Smooth muscle cell (in vitro differentiated cells): Measurements from ENCODE around the gene PGF. TPM values are rescaled to one million over a fixed set of nuclear protein-coding genes. Genes with fewer than 3 reads are reported as not detected.

Source experiments
- DNase-seq: peaks from one replicate; lab custom pipeline; 2025; ENCODE audit not compliant: unreplicated experiment; lab: John Stamatoyannopoulos, UW
- H2AFZ ChIP-seq: fragments of 200-600 bp; sonication (generic); 2 replicates; pipeline ENCODE4 v1.6.0; 2016; ENCODE audit warnings: antibody characterized with exemption, low read depth, mild to moderate bottlenecking
- H3F3A ChIP-seq: fragments of 200-600 bp; sonication (generic); 2 replicates; pipeline ENCODE4 v1.6.0; 2017; ENCODE audit warnings: antibody characterized with exemption, low read depth
- H3K27ac ChIP-seq: fragments of 200-600 bp; sonication (generic); 2 replicates; pipeline ENCODE4 v1.5.1; 2016; ENCODE audit warnings: low read depth, mild to moderate bottlenecking
- H3K27me3 ChIP-seq: fragments of 200-600 bp; sonication (generic); 2 replicates; pipeline ENCODE4 v1.6.1; 2016; ENCODE audit warnings: low read depth, mild to moderate bottlenecking
- H3K36me3 ChIP-seq: fragments of 200-600 bp; sonication (generic); 2 replicates; pipeline ENCODE4 v1.5.1; 2016; ENCODE audit warnings: low read depth
- H3K4me1 ChIP-seq: fragments of 200-600 bp; sonication (generic); 2 replicates; pipeline ENCODE4 v1.5.1; 2016; ENCODE audit warnings: low read depth
- H3K4me2 ChIP-seq: fragments of 200-600 bp; sonication (generic); 2 replicates; pipeline ENCODE4 v1.6.0; 2016; ENCODE audit warnings: mild to moderate bottlenecking
- H3K4me3 ChIP-seq: fragments of 200-600 bp; sonication (generic); 2 replicates; pipeline ENCODE4 v1.5.1; 2016; ENCODE audit warnings: mild to moderate bottlenecking
- H3K79me2 ChIP-seq: fragments of 200-600 bp; sonication (generic); 2 replicates; pipeline ENCODE4 v1.6.0; 2016; ENCODE audit warnings: low read depth, mild to moderate bottlenecking
- H3K9ac ChIP-seq: fragments of 200-600 bp; sonication (generic); 2 replicates; pipeline ENCODE4 v1.6.0; 2016; ENCODE audit warnings: low read depth
- H3K9me3 ChIP-seq: fragments of 200-600 bp; sonication (generic); replicated peaks from 2 replicates; pipeline ENCODE4 v1.5.1; 2016; ENCODE audit warnings: low read depth
- H4K20me1 ChIP-seq: fragments of 200-600 bp; sonication (generic); 2 replicates; pipeline ENCODE4 v1.6.0; 2016; ENCODE audit warnings: low read depth
- WGBS: methylation state at CpG from one replicate; pipeline ENCODE4 v1.1.7; 2016; ENCODE audit warnings: low lambda C conversion rate; 5-methylcytosine and 5-hydroxymethylcytosine counted together
- polyA plus RNA-seq: library from polyadenylated mRNA; unstranded; fragments of >200 nt; fragmentation: Nextera tagmentation; extraction: Ambion mirVana; gene quantifications from 2 replicates; pipeline ENCODE4 v1.2.1, GENCODE V29; 2016
- total RNA-seq: library from RNA; depleted of rRNA; stranded (reverse); fragments of >200 nt; gene quantifications from 2 replicates; pipeline ENCODE4 v1.2.3, GENCODE V29; 2014
- TF ChIP-seq, protein P1 (sequence below): fragments of 200-600 bp; sonication (generic); IDR thresholded peaks from 2 replicates; pipeline ENCODE4 v1.5.1; 2017; ENCODE audit warnings: borderline replicate concordance, mild to moderate bottlenecking, antibody characterized with exemption; ENCODE audit not compliant: insufficient read depth, poor library complexity, severe bottlenecking

The PGF gene
- total and polyA plus RNA-seq, 2 experiments from 2014 or later, result 15.4 to 30.6 TPM

- no peak overlapping the region for H3K9ac ChIP-seq
- peaks cover 8% of the 10 kb centered on the region for H4K20me1 ChIP-seq
- no peaks in the 10 kb centered on the region for H3K27me3 ChIP-seq
- no peaks in the 10 kb centered on the region for H3K4me1 ChIP-seq
- DNase-seq, result no peak
- WGBS, result 95% methylated on average over 6 of the region's 6 CpGs
- H3K9me3 ChIP-seq, result no peaks in the 10 kb centered on the region
- H3K36me3 ChIP-seq, result no peaks in the 10 kb centered on the region
- H3K4me3 ChIP-seq, result no peak overlapping the region
- H3F3A ChIP-seq, result peaks cover 9% of the 10 kb centered on the region
- H3K4me2 ChIP-seq, result no peak overlapping the region
- TF ChIP-seq, protein P1, sequence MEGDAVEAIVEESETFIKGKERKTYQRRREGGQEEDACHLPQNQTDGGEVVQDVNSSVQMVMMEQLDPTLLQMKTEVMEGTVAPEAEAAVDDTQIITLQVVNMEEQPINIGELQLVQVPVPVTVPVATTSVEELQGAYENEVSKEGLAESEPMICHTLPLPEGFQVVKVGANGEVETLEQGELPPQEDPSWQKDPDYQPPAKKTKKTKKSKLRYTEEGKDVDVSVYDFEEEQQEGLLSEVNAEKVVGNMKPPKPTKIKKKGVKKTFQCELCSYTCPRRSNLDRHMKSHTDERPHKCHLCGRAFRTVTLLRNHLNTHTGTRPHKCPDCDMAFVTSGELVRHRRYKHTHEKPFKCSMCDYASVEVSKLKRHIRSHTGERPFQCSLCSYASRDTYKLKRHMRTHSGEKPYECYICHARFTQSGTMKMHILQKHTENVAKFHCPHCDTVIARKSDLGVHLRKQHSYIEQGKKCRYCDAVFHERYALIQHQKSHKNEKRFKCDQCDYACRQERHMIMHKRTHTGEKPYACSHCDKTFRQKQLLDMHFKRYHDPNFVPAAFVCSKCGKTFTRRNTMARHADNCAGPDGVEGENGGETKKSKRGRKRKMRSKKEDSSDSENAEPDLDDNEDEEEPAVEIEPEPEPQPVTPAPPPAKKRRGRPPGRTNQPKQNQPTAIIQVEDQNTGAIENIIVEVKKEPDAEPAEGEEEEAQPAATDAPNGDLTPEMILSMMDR, result no peak
- H2AFZ ChIP-seq, result no peak overlapping the region
- H3K27ac ChIP-seq, result no peak overlapping the region
- no peaks in the 10 kb centered on the region for H3K79me2 ChIP-seq
Observed at GRCh38 chr14:74907744-74908143, 47.7 kb downstream of the PGF start.

DNA sequence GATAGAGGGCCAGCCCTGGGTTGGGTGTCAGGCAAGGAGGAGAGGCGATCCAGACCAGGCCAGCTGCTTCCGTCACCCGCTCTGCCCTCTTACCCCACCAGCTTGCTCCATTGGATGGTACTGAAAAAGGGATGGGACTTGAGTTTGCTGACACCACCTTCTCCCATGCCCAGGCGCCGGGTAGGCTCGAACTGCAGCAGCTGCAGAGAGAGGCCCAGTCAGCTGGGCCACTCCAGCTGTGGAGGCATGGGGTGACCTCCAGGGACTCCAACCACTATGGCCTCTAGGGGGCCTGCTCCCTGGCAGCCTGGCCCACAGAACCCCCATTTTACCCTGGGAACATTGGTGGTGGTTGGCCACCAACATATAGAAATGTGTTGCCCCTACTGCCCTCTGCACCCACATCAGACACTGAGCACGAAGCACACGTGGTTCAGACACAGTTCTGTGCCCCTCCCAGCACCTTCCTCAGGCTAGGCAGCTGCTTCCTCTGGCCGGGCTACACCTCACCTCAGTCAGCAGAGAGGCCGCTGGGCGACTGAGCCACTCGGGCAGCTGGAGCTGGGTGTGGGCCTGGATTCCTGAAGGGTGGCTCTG, 48.4 kb downstream of the PGF start:
- 96% methylated on average over 12 of the region's 12 CpGs for WGBS
- Histone ChIP-seq H4K20me1 (peaks cover 8% of the 10 kb centered on the region), H3F3A (peaks cover 9% of the 10 kb centered on the region), H3K36me3 (no peaks in the 10 kb centered on the region), H3K27ac (no peak overlapping the region), H3K27me3 (no peaks in the 10 kb centered on the region), H3K9ac (no peak overlapping the region), H2AFZ (no peak overlapping the region), H3K9me3 (no peaks in the 10 kb centered on the region), H3K79me2 (no peaks in the 10 kb centered on the region), H3K4me3 (no peak overlapping the region), H3K4me1 (no peaks in the 10 kb centered on the region), H3K4me2 (no peak overlapping the region)
- DNase-seq, result no peak
- TF ChIP-seq, protein P1, result peak; percentile 18

DNA sequence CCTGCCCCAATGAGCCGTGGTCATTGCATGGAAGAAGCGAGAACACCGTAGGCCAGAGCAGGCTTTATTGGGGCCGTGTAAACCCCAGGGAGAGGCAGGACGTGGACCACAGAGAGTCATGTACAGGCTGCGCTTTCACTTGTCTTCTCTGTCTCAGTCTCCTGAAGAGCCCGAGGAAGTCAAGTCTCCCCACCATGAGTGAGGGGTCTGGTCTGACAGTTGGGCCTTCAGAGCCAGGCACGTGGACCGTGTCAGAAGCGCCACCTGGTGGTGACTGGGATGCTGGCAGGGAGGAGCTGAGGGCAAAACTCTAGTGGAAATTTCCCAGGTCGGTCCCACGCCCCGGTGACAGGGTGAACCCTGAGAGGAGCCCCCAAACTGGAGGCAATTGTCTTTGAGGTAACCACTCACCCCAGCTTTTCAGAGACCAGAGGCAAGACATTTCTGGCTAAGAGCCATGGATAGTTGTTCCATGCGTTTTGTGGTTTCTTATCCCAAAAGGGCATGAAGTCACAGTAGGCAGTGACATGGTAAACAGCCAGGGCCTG, 49.7 kb downstream of the PGF start:
- DNase-seq, result peak; percentile 46
- Histone ChIP-seq H3K36me3 (peaks cover 7% of the 10 kb centered on the region), H3K9me3 (no peaks in the 10 kb centered on the region), H2AFZ (no peak overlapping the region), H3K79me2 (no peaks in the 10 kb centered on the region), H3K27ac (no peak overlapping the region), H3K27me3 (no peaks in the 10 kb centered on the region), H3K4me1 (no peaks in the 10 kb centered on the region), H3K4me3 (no peak overlapping the region), H3K9ac (no peak overlapping the region), H3K4me2 (no peak overlapping the region), H4K20me1 (peaks cover 8% of the 10 kb centered on the region), H3F3A (peaks cover 9% of the 10 kb centered on the region)
- TF ChIP-seq, protein P1, result peak; percentile 95
- WGBS, result 58% methylated on average over 14 of the region's 14 CpGs
